ENCODE measurements around the gene ARHGEF12.

Gene ARHGEF12

GRCh38 chr11:120509346-120510053, 173.3 kb downstream of the ARHGEF12 start:
- Histone ChIP-seq H3K36me3 (ENCODE audit: control insufficient read depth, insufficient read depth, low read length) (no peaks in the 10 kb centered on the region), H3K4me3 (ENCODE audit: low read length) (no peak overlapping the region), H3K4me1 (ENCODE audit: control insufficient read depth, insufficient read depth, low read length) (no peaks in the 10 kb centered on the region; the same call in 1 of the 2 replicates), H3K27me3 (ENCODE audit: control insufficient read depth, insufficient read depth, low read length) (no peaks in the 10 kb centered on the region; the same call in 1 of the 2 replicates), H3K27ac (ENCODE audit: low read length) (no peak overlapping the region), H3K9me3 (ENCODE audit: control insufficient read depth, insufficient read depth, low read length) (no peaks in the 10 kb centered on the region)
- DNase-seq (ENCODE audit: low read depth, low spot score), result no peak
- no CpG with 5 or more reads among the region's 7 CpGs for WGBS (ENCODE audit: insufficient coverage, insufficient read length)

- DNase-seq (ENCODE audit: low read depth, low spot score), result no peak
- H3K27ac ChIP-seq (ENCODE audit: low read length), result no peak overlapping the region
- no peak overlapping the region for H3K4me3 ChIP-seq (ENCODE audit: low read length)
- no peaks in the 10 kb centered on the region; the same call in 1 of the 2 replicates for H3K4me1 ChIP-seq (ENCODE audit: control insufficient read depth, insufficient read depth, low read length)
- no peaks in the 10 kb centered on the region; the same call in 1 of the 2 replicates for H3K27me3 ChIP-seq (ENCODE audit: control insufficient read depth, insufficient read depth, low read length)
- H3K36me3 ChIP-seq (ENCODE audit: control insufficient read depth, insufficient read depth, low read length), result no peaks in the 10 kb centered on the region
- no peaks in the 10 kb centered on the region for H3K9me3 ChIP-seq (ENCODE audit: control insufficient read depth, insufficient read depth, low read length)
- no CpG with 5 or more reads among the region's 20 CpGs for WGBS (ENCODE audit: insufficient coverage, insufficient read length)
Measured at GRCh38 chr11:120510406-120511115, 174.3 kb downstream of the ARHGEF12 start.

GRCh38 chr11:120511116-120511819, 175.1 kb downstream of the ARHGEF12 start, which contains the start of gene GRIK4:
Gene GRIK4, plus strand, starts transcription at chr11:120511748. Its CDS starts 148,571 bp downstream, at chr11:120660319.
- Histone ChIP-seq H3K9me3 (ENCODE audit: control insufficient read depth, insufficient read depth, low read length) (no peaks in the 10 kb centered on the region), H3K27me3 (ENCODE audit: control insufficient read depth, insufficient read depth, low read length) (no peaks in the 10 kb centered on the region; the same call in 1 of the 2 replicates), H3K36me3 (ENCODE audit: control insufficient read depth, insufficient read depth, low read length) (no peaks in the 10 kb centered on the region), H3K4me1 (ENCODE audit: control insufficient read depth, insufficient read depth, low read length) (peaks cover 1% of the 10 kb centered on the region; the same call in 1 of the 2 replicates), H3K4me3 (ENCODE audit: low read length) (peak within 1 kb of the TSS; percentile 64; the same call in 1 of the 2 replicates), H3K27ac (ENCODE audit: low read length) (no peak within 1 kb of the TSS)
- WGBS (ENCODE audit: insufficient coverage, insufficient read length), result no CpG with 5 or more reads among the region's 95 CpGs
- DNase-seq (ENCODE audit: low read depth, low spot score), result peak; percentile 82

- no peaks in the 10 kb centered on the region for H3K9me3 ChIP-seq (ENCODE audit: control insufficient read depth, insufficient read depth, low read length)
- peak overlapping the region; percentile 64; the same call in 1 of the 2 replicates for H3K4me3 ChIP-seq (ENCODE audit: low read length)
- peaks cover 5% of the 10 kb centered on the region; the same call in 1 of the 2 replicates for H3K4me1 ChIP-seq (ENCODE audit: control insufficient read depth, insufficient read depth, low read length)
- no CpG with 5 or more reads among the region's 73 CpGs for WGBS (ENCODE audit: insufficient coverage, insufficient read length)
- no peaks in the 10 kb centered on the region for H3K36me3 ChIP-seq (ENCODE audit: control insufficient read depth, insufficient read depth, low read length)
- H3K27me3 ChIP-seq (ENCODE audit: control insufficient read depth, insufficient read depth, low read length), result no peaks in the 10 kb centered on the region; the same call in 1 of the 2 replicates
- no peak for DNase-seq (ENCODE audit: low read depth, low spot score)
- no peak overlapping the region for H3K27ac ChIP-seq (ENCODE audit: low read length)
Measured at GRCh38 chr11:120511820-120512738, 175.9 kb downstream of the ARHGEF12 start.

- no peaks in the 10 kb centered on the region for H3K9me3 ChIP-seq (ENCODE audit: control insufficient read depth, insufficient read depth, low read length)
- H3K27ac ChIP-seq (ENCODE audit: low read length), result no peak overlapping the region
- peaks cover 5% of the 10 kb centered on the region; the same call in 1 of the 2 replicates for H3K4me1 ChIP-seq (ENCODE audit: control insufficient read depth, insufficient read depth, low read length)
- H3K4me3 ChIP-seq (ENCODE audit: low read length), result no peak overlapping the region
- no peaks in the 10 kb centered on the region; the same call in 1 of the 2 replicates for H3K27me3 ChIP-seq (ENCODE audit: control insufficient read depth, insufficient read depth, low read length)
- no CpG with 5 or more reads among the region's 22 CpGs for WGBS (ENCODE audit: insufficient coverage, insufficient read length)
- no peak for DNase-seq (ENCODE audit: low read depth, low spot score)
- no peaks in the 10 kb centered on the region for H3K36me3 ChIP-seq (ENCODE audit: control insufficient read depth, insufficient read depth, low read length)
Measured at GRCh38 chr11:120512739-120513435, 176.7 kb downstream of the ARHGEF12 start.

- Histone ChIP-seq H3K4me3 (ENCODE audit: low read length) (no peak overlapping the region), H3K27me3 (ENCODE audit: control insufficient read depth, insufficient read depth, low read length) (no peaks in the 10 kb centered on the region; the same call in 1 of the 2 replicates)
Measured at GRCh38 chr11:120513436-120514315, 177.5 kb downstream of the ARHGEF12 start.

GRCh38 chr11:120514541-120515121, 178.4 kb downstream of the ARHGEF12 start:
- H3K4me1 ChIP-seq (ENCODE audit: control insufficient read depth, insufficient read depth, low read length), result peaks cover 7% of the 10 kb centered on the region; the same call in 1 of the 2 replicates
- H3K4me3 ChIP-seq (ENCODE audit: low read length), result no peak overlapping the region
- no CpG with 5 or more reads among the region's 14 CpGs for WGBS (ENCODE audit: insufficient coverage, insufficient read length)
- no peaks in the 10 kb centered on the region for H3K36me3 ChIP-seq (ENCODE audit: control insufficient read depth, insufficient read depth, low read length)
- no peak overlapping the region for H3K27ac ChIP-seq (ENCODE audit: low read length)
- no peak for DNase-seq (ENCODE audit: low read depth, low spot score)
- no peaks in the 10 kb centered on the region; the same call in 1 of the 2 replicates for H3K27me3 ChIP-seq (ENCODE audit: control insufficient read depth, insufficient read depth, low read length)
- H3K9me3 ChIP-seq (ENCODE audit: control insufficient read depth, insufficient read depth, low read length), result no peaks in the 10 kb centered on the region

More at GRCh38 chr11:120513436-120514315, 177.5 kb downstream of the ARHGEF12 start:
- no peaks in the 10 kb centered on the region for H3K36me3 ChIP-seq (ENCODE audit: control insufficient read depth, insufficient read depth, low read length)
- H3K4me1 ChIP-seq (ENCODE audit: control insufficient read depth, insufficient read depth, low read length), result peaks cover 7% of the 10 kb centered on the region; the same call in 1 of the 2 replicates
- H3K27ac ChIP-seq (ENCODE audit: low read length), result no peak overlapping the region
- no CpG with 5 or more reads among the region's 19 CpGs for WGBS (ENCODE audit: insufficient coverage, insufficient read length)
- H3K9me3 ChIP-seq (ENCODE audit: control insufficient read depth, insufficient read depth, low read length), result no peaks in the 10 kb centered on the region
- DNase-seq (ENCODE audit: low read depth, low spot score), result no peak

GRCh38 chr11:120515186-120515723, 179.0 kb downstream of the ARHGEF12 start:
- no CpG with 5 or more reads among the region's 7 CpGs for WGBS (ENCODE audit: insufficient coverage, insufficient read length)

More at GRCh38 chr11:120515186-120515723, 179.0 kb downstream of the ARHGEF12 start:
- no peak for DNase-seq (ENCODE audit: low read depth, low spot score)
- no peaks in the 10 kb centered on the region; the same call in 1 of the 2 replicates for H3K27me3 ChIP-seq (ENCODE audit: control insufficient read depth, insufficient read depth, low read length)
- H3K27ac ChIP-seq (ENCODE audit: low read length), result no peak overlapping the region
- H3K4me3 ChIP-seq (ENCODE audit: low read length), result no peak overlapping the region
- no peaks in the 10 kb centered on the region for H3K9me3 ChIP-seq (ENCODE audit: control insufficient read depth, insufficient read depth, low read length)
- H3K4me1 ChIP-seq (ENCODE audit: control insufficient read depth, insufficient read depth, low read length), result peaks cover 7% of the 10 kb centered on the region; the same call in 1 of the 2 replicates
- no peaks in the 10 kb centered on the region for H3K36me3 ChIP-seq (ENCODE audit: control insufficient read depth, insufficient read depth, low read length)

Measured in iPS DF 6.9 (cell line).